Central memory CD4-positive, alpha-beta T cell (primary cell): Measurements from ENCODE around the gene SH3TC1.

Source experiments
- DNase-seq: peaks from one replicate; pipeline ENCODE4 v3.0.0; 2022
- total RNA-seq, 3 experiments: gene quantifications; one replicate each; lab custom pipeline; 2026; lab: John Stamatoyannopoulos, UW

The SH3TC1 gene
- total RNA-seq = 12.3 to 58.3 (median 57.0) reads per million in 3 experiments

DNA sequence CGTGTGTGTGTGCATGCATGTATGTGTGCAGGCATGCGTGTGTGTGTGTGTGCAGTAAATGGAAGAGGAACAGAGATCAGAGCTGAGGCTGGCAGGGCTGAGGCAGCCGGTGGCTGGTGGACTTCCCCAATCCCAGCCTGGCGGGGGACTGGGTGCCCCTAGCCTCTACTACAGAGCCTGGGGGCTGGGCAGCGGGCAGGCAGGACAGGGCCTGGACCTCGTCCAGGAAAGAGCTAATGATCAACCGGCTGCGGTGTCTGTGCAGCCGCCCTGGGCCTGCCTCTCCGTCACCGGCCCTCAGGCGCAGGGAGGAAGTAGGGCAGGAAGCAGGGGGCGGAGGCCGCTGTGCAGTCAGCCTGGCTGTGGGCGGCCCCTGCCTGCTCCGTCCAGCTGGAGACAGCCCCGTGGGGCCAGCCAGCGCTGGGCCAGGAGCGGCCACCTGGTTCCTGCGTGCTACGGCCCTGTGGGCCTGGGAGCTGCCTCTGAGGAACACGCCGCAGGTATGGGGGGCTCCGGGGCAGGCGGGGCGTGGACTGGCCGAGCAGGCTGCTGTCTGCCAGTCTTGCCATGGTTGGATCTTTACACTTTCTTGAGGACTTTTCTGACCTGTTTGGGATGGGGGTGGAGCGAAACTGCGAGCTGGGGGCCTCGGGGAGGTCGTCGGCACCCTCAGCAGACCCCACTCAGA, at the start of gene SH3TC1:
TSS of gene SH3TC1 (plus strand) at position 385 of the 688 bp plus-strand sequence. CDS start 5,905 bp downstream, outside the sequence.
- peak; percentile 57 for DNase-seq

GRCh38 chr4:8149664-8150063, 49.4 kb upstream of the SH3TC1 start:
- no peak for DNase-seq

GRCh38 chr4:8150152-8151090, 48.7 kb upstream of the SH3TC1 start:
- no peak for DNase-seq

- no peak for DNase-seq
These were observed 47.9 kb upstream of the SH3TC1 start for GRCh38 chr4:8151165-8151650.

GRCh38 chr4:8152090-8152864, 46.8 kb upstream of the SH3TC1 start:
- no peak for DNase-seq

DNA sequence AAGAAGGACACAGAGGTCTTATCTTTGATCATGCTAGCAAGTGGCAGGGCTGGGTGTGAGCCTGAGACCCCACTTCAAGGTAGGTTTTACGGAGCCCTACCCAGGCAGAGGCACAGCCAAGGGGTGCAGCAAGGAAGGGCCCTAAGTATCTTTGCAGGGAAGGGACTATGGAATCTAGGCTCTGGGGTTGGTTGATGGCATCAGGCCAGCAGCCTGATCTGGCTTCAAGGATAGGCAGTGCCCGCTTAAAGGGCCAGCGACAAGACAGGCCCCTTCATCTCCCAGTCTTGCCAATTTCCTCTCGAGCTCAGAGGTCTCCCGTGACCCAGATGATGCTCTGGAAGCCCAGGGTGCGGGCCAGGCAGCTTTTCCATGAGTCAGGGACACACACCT, 46.2 kb upstream of the SH3TC1 start:
- no peak for DNase-seq

GRCh38 chr4:8153441-8153840, 45.6 kb upstream of the SH3TC1 start:
- no peak for DNase-seq

- DNase-seq = no peak
These were observed 44.0 kb upstream of the SH3TC1 start for GRCh38 chr4:8155048-8155447.

DNA sequence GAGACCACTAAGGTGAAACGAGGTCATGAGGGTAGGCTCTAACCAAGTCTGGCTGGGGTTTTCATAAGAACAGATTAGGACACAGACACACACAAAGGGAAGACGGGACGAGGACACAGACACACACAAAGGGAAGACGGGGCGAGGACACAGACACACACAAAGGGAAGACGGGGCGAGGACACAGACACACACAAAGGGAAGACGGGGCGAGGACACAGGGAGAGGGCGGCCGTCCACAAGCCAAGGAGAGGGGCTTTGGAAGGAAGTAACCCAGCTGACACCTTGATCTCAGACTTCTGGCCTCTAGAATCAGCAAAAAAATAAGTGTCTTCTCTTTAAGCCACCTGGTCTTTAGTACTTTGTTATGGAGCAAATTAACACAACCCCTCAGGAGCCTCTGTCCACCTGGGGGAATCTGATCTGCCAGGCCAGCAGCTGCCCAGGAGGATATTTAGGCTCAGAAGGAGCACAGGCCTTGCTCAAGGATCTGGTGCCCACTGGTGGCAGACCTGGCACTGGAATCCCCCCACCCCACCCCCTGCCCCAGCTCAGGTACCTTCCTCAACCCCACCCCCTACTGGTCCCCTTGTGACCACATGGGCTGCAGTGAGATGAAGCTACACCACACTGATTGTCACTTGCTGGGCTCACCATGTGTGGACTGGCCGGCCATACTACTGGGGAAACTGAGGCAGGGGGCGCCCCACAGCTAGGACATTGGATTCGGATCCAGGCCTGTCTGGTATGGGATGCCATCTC, 43.2 kb upstream of the SH3TC1 start:
- DNase-seq = no peak

GRCh38 chr4:8156617-8157016, 42.5 kb upstream of the SH3TC1 start:
- no peak for DNase-seq

GRCh38 chr4:8157496-8157895, 41.6 kb upstream of the SH3TC1 start:
- no peak for DNase-seq

DNA sequence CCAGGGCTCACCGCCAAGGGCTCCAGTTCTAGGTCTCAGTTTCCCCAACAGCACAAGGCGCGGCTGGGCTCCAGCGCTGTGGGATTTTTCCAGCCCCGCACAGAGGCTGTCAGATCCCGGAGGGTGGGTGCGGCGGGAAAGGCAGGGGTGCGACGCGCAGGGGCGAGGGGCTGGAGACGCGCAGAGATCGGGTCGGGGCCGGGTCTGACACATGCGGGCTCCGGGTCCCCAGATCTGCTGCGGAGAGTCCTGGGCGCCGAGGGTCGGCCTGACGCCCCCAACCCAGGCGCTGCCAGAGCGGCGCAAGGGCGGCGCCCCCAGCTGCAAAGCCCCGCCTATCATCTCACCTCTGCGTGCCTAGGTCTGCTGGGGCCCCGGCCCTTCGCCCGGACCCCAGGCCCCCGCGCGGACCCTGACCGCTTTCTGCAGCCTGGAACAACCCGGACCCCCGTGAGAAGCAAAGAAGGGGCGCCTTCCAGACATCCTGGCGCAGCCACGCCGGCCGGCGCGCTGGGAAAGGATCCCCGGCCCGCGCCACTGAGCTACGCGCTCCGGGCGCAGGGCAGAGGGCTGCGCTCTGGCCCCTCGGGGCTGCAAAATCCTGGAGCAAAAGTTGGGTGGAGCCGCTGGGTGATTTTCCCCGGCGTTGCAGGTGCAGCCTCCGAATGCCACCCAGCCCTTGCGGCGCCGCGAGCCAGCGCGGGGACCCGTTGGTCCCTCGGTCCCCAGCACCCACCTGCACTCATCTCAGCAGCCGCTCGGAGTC, 41.0 kb upstream of the SH3TC1 start:
- DNase-seq = no peak

DNA sequence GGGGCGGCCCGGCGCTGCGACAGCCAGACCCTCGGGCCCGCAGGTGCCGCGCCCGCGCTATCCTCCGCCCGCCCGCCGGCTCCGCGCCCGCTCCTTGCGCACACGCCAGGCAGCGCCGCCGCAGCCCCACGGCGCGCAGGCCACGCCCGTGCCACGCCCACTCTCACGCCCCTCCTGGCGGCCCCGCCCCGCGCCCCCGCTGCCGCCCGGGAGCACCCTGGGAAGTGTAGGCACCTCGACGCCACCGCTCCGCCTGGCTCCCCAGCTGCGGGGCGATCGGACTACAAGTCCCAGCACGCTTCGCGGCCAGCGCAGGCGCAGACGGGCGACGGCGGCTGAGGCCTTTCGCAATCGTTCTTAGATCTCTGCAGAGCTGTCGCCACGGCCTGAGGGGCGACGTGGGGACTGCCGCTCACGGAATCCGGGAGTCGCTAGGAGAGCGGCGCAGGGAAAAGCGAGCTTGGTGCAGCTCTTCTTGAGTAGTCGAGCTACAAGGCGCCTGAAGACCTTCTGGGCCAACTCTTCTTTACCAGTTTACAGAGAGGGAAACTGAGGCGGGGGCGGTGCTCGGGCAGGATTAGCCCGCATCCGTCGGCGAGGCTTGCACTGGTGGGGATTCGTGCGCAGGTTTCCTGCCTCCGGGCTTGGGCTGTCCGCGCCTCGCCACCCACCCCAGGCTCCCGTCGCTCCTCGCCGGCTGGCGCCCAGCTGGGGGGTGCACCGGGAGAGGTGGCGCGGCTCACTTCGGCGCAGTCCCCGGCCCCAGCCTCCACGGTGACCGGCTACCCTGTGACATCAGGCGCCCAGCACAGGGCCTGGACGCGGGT, 40.2 kb upstream of the SH3TC1 start, which contains the start of gene ABLIM2:
TSS of gene ABLIM2 (minus strand) at position 104 of the 827 bp plus-strand sequence. CDS start 124 bp downstream, outside the sequence.
- peak; percentile 99 for DNase-seq

DNA sequence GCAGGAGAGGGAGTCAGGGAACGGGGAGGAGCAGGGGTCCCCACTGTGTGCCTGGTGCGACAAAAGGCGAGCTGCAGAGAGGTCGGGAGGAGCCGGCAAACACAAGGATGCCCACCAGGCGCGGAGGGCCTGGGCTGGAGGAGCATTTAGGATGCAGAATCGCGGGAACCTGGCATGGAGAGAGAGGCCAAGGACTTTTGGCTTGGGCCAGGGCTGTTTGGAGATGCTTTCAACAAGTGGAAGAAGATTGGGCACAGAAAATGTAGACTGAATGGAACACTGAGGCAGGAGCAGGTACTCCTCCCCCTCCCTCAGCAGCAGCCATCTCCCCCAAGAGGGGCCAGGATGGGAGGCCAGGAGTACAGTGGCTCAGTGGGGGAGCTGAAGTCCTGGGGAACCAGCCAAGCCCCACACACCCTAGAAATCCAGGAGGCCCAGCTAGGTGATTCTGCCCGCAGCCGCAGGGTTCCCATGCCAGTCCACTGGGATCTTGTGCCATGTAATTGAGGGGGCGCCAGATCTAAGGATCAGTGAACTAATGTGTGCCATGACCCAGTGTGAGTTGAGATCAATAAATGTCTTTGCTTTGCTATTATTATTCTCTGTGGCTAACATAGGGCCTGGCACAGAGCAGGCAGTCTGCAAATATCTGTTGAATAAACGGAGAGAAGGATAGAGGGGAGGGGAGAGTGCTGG, 39.4 kb upstream of the SH3TC1 start:
- no peak for DNase-seq

DNA sequence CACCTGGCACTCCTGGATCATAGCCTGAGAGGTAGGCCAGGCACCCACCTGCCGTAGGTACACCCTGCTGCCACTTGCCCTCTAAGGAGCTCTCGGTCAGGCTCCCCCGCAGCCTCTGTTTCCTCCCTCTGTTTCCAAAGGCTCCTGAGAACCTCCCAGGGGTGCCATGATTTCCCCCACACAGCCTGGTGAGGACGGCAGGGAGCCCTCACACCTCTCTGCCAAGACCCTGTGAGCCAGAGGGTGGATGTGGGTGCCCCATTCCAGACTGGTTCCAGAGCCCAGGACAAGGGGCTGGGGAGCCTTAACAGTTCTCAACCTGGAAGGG, 38.9 kb upstream of the SH3TC1 start:
- DNase-seq = no peak

GRCh38 chr4:8160572-8160971, 38.5 kb upstream of the SH3TC1 start:
- DNase-seq = no peak

DNA sequence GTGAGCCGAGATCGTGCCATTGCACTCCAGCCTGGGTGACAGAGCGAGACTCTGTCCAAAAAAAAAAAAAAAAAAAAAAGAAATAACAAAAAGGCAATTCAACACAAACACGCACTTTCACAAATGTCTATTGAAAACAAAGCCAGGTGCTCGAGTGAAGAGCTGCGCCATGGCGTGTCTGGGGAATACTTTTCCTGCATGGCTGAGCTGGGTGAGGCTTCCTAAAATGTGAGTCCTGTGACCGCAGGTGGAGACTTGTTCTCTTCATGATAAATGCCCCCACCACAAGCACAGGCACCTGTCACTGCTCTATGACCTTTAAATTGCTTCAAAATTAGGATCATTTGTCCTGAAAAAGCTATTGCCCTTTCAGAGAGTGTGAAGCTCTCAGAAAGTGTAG, 36.5 kb upstream of the SH3TC1 start:
- DNase-seq = no peak

- DNase-seq = no peak
These were observed 36.1 kb upstream of the SH3TC1 start for GRCh38 chr4:8163026-8163425.

DNA sequence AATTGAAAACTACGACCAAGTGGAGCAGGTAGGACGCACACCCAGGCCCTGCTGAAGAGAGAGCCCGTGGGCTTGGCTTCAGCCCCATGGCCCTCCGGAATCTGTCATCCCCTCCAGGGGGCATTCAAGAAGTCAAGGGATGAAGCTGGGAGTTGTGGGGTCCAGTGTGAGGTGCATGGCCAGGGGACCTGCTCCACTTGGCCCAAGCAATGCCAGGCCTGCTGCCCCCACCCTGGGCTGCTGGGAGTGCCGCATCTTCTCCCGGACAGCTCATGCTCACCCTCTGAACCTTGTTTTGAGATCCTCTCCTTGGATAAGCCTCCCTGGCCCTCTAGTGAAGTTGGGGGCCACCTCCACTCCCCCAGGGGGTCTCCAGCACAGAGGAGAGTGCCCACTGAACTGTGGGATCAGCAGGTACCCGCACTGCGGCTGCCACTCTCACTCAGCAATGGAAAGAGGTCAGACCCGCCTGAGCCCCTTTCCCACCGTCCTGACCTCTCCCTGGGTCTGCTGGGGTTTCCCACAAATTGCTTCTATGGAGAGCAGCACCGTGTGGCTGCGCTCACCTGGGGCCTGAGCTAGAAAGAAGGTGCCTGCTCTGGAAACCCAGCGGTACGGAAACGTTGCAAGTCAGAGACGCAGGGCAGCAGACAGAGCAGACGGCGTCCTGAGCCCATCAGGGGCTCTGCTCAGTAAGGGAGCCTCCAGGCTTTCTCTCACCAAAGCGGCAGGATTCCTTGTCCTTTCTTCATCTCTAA, 35.5 kb upstream of the SH3TC1 start:
- no peak for DNase-seq
